Transverse colon (tissue), 4 donors: ENCODE measurements around the gene CCDC86. TPM values are rescaled to one million over a fixed set of nuclear protein-coding genes. Genes with fewer than 3 reads are reported as not detected.

Source experiments
- DNase-seq: peaks from one replicate; pipeline ENCODE4 v3.0.0-alpha.2; 2019
- H3K27ac ChIP-seq, 4 donors: fragments of 200-600 bp; sonication (generic); 2 replicates each; pipeline ENCODE4 v1.5.1; 2016 to 2018; ENCODE audit warnings: inconsistent platforms in 4 of 4
- H3K27me3 ChIP-seq: fragments of 200-600 bp; sonication (generic); 2 replicates; pipeline ENCODE4 v1.5.1; 2017; ENCODE audit warnings: inconsistent platforms
- H3K36me3 ChIP-seq, 4 donors: fragments of 200-600 bp; sonication (generic); 2 replicates each; pipeline ENCODE4 v1.5.1; 2017 to 2019; ENCODE audit warnings: inconsistent platforms in 4 of 4
- H3K4me1 ChIP-seq, 4 donors: fragments of 200-600 bp; sonication (generic); 2 replicates each; pipeline ENCODE4 v1.5.1; 2017 to 2020; ENCODE audit warnings: inconsistent platforms in 4 of 4
- H3K4me3 ChIP-seq, 4 donors: fragments of 200-600 bp; sonication (generic); 1 replicate in 1 of 4; 2 replicates in 3 of 4; pipeline versions ENCODE4 v1.5.1 to v1.6.1; 2017 to 2019; ENCODE audit warnings: inconsistent platforms in 4 of 4
- H3K9me3 ChIP-seq, 2 donors: fragments of 200-600 bp; sonication (generic); 2 replicates each; pipeline ENCODE4 v1.5.1; 2017 to 2019; ENCODE audit warnings: inconsistent platforms in 2 of 2
- CTCF ChIP-seq, 5 experiments: fragments of 200-600 bp in 3 of 5; fragments of 450-650 bp in 2 of 5; sonication (generic) in 3 of 5; IDR thresholded peaks; 1 replicate in 2 of 5; 2 replicates in 3 of 5; pipeline ENCODE4 v1.5.1; 2016 to 2017; ENCODE audit warnings: antibody characterized with exemption in 5 of 5, inconsistent platforms in 3 of 5, mild to moderate bottlenecking in 2 of 5, moderate library complexity in 1 of 5
- EP300 ChIP-seq: sonication (generic); formaldehyde crosslinking; IDR thresholded peaks from one replicate; pipeline ENCODE4 v1.6.1; 2017; ENCODE audit warnings: antibody characterized with exemption, low read depth
- POLR2A ChIP-seq: fragments of 450-650 bp; IDR thresholded peaks from one replicate; pipeline ENCODE4 v1.6.1; 2016; ENCODE audit warnings: antibody characterized with exemption, mild to moderate bottlenecking, moderate library complexity
- POLR2AphosphoS5 ChIP-seq, 3 donors: sonication (generic); formaldehyde crosslinking; IDR thresholded peaks; one replicate each; pipeline ENCODE4 v1.6.1; 2016; ENCODE audit warnings: antibody characterized with exemption in 3 of 3
- WGBS, 2 donors: methylation state at CpG; one replicate each; pipeline ENCODE4 v1.1.5; 2018; ENCODE audit warnings: low coverage in 1 of 2; 5-methylcytosine and 5-hydroxymethylcytosine counted together
- in situ Hi-C, 4 donors: fragments of 200-750 bp; cut with MboI; loops; one replicate each; pipeline versions ENCODE4 v1.15.0 to v1.15.1; 2017; ENCODE audit warnings: low sequenced_read_pairs in 3 of 4, low pct_ligation_motif_present in 1 of 4, low pct_unique_long_range_greater_than_20kb in 1 of 4
- intact Hi-C: fragments of 100-400 bp; cut with DNase I; formaldehyde crosslinking; loops from one replicate; pipeline ENCODE4 v1.15.1; 2023; ENCODE audit warnings: low total_unique reads
- total RNA-seq, 4 donors: library from RNA; depleted of rRNA; stranded (reverse); fragments of >200 nt; gene quantifications; one replicate each; pipeline ENCODE4 v1.1.0, GENCODE V29; 2016

Gene CCDC86
- total RNA-seq, 4 donors from 2014 or later = 1.9 to 9.1 (median 5.5) TPM

GRCh38 chr11:60863550-60864521 lies 21.9 kb downstream of the CCDC86 start:
- no peak for DNase-seq
- intact Hi-C loops = no loop called here

GRCh38 chr11:60864856-60865513 lies 23.1 kb downstream of the CCDC86 start:
- intact Hi-C loops = no loop called here
- no peak for DNase-seq

More at GRCh38 chr11:60863550-60864521, 21.9 kb downstream of the CCDC86 start:
- no peak overlapping the region for H3K4me3 ChIP-seq
- in situ Hi-C loops = no loop called here
- WGBS, 2 donors = 66 to 82% methylated on average over 11 to 16 of the region's 16 CpGs
- no peaks in the 10 kb centered on the region for H3K36me3 ChIP-seq
- no peak for TF ChIP-seq POLR2AphosphoS5 (IDR thresholded peaks at IDR 0.05)
- TF ChIP-seq EP300 = no peak
- no peaks in the 10 kb centered on the region for H3K9me3 ChIP-seq
- no peaks in the 10 kb centered on the region for H3K27me3 ChIP-seq
- H3K27ac ChIP-seq = no peak overlapping the region
- H3K4me1 ChIP-seq = no peaks in the 10 kb centered on the region

GRCh38 chr11:60866911-60867870 lies 25.3 kb downstream of the CCDC86 start, which contains the start of gene ZP1:
Gene ZP1, plus strand, starts transcription at chr11:60867542. Its CDS starts 20 bp downstream, at chr11:60867562.
- in situ Hi-C loops = no loop called here
- intact Hi-C loops = no loop called here
- 33 to 58% methylated on average over 1 to 11 of the region's 13 CpGs for WGBS, 2 donors

More at GRCh38 chr11:60864856-60865513, 23.1 kb downstream of the CCDC86 start:
- in situ Hi-C loops = no loop called here
- Histone ChIP-seq H3K27ac (no peak overlapping the region), H3K4me3 (no peak overlapping the region), H3K4me1 (no peaks in the 10 kb centered on the region), H3K27me3 (no peaks in the 10 kb centered on the region), H3K9me3 (no peaks in the 10 kb centered on the region), H3K36me3 (no peaks in the 10 kb centered on the region)
- 72 to 81% methylated on average over 4 to 7 of the region's 7 CpGs for WGBS, 2 donors
- TF ChIP-seq POLR2AphosphoS5 (IDR thresholded peaks at IDR 0.05) (no peak), POLR2A (no peak)

GRCh38 chr11:60867871-60868681 lies 26.2 kb downstream of the CCDC86 start:
- Histone ChIP-seq H3K4me3 (no peak overlapping the region), H3K27me3 (no peaks in the 10 kb centered on the region), H3K27ac (no peak overlapping the region), H3K9me3 (no peaks in the 10 kb centered on the region), H3K4me1 (peaks cover 0 to 4% (median 0%) of the 10 kb centered on the region in 4 donors), H3K36me3 (no peaks in the 10 kb centered on the region)
- no peak for DNase-seq
- TF ChIP-seq CTCF (IDR thresholded peaks at IDR 0.05) (no peak), EP300 (no peak), POLR2A (no peak), POLR2AphosphoS5 (IDR thresholded peaks at IDR 0.05) (no peak)
- intact Hi-C loops (no loop called here), in situ Hi-C loops (no loop called here)
- 70 to 100% methylated on average over 1 to 10 of the region's 10 CpGs for WGBS, 2 donors

More at GRCh38 chr11:60866911-60867870, 25.3 kb downstream of the CCDC86 start, which contains the start of gene ZP1:
- Histone ChIP-seq H3K27ac (no peak within 1 kb of the TSS), H3K4me1 (no peaks in the 10 kb centered on the region), H3K36me3 (no peaks in the 10 kb centered on the region), H3K4me3 (no peak within 1 kb of the TSS), H3K9me3 (no peaks in the 10 kb centered on the region), H3K27me3 (no peaks in the 10 kb centered on the region)
- TF ChIP-seq POLR2AphosphoS5 (IDR thresholded peaks at IDR 0.05) (no peak), EP300 (no peak), CTCF (IDR thresholded peaks at IDR 0.05) (no peak), POLR2A (no peak)
- DNase-seq = no peak
